GM12875 (cell line): ENCODE data around the gene PRL.

ENCODE experiments used
- H3K4me3 ChIP-seq: one replicate; pipeline ENCODE4 v1.5.1; 2011; ENCODE audit warnings: low read depth, low read length, control low read depth
- TF ChIP-seq, protein P1 (sequence below): IDR thresholded peaks from 2 replicates; pipeline ENCODE4 v1.5.1; 2011; ENCODE audit warnings: low read depth, mild to moderate bottlenecking, control low read depth, inconsistent platforms, low read length, moderate library complexity, borderline replicate concordance; ENCODE audit not compliant: insufficient read depth

PRL gene

DNA sequence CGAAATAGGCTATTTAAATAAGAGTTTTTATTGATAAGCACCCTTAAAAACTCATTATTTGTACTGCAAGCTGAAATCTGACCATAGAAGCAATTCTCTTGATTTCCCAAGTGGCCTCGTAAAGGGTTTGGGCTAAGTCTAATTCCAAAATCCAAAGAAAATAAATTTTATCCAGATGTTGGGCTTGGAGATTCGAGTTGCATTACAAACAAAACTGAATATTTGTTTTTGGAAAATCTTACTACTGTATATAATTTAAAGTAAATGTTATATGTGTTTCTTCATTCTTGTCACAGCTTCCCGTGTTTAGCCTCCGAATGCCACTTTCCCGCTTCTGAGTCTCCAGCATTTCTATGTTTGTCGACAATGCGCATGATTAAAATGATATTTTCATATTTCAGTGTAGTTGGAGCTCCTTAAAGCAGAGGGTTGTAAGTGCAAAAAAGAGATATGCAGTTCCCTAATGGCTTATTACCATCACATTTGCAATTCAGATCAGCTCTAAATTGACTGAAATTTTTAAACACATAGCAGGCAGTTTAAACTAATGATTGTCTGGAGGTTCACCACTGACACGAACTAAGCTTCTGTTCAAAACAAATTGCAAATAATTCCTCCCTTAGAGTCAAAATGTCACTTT lies 47.0 kb downstream of the PRL start:
- H3K4me3 ChIP-seq, result no peak overlapping the region
- TF ChIP-seq, protein P1, sequence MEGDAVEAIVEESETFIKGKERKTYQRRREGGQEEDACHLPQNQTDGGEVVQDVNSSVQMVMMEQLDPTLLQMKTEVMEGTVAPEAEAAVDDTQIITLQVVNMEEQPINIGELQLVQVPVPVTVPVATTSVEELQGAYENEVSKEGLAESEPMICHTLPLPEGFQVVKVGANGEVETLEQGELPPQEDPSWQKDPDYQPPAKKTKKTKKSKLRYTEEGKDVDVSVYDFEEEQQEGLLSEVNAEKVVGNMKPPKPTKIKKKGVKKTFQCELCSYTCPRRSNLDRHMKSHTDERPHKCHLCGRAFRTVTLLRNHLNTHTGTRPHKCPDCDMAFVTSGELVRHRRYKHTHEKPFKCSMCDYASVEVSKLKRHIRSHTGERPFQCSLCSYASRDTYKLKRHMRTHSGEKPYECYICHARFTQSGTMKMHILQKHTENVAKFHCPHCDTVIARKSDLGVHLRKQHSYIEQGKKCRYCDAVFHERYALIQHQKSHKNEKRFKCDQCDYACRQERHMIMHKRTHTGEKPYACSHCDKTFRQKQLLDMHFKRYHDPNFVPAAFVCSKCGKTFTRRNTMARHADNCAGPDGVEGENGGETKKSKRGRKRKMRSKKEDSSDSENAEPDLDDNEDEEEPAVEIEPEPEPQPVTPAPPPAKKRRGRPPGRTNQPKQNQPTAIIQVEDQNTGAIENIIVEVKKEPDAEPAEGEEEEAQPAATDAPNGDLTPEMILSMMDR, result no peak

DNA sequence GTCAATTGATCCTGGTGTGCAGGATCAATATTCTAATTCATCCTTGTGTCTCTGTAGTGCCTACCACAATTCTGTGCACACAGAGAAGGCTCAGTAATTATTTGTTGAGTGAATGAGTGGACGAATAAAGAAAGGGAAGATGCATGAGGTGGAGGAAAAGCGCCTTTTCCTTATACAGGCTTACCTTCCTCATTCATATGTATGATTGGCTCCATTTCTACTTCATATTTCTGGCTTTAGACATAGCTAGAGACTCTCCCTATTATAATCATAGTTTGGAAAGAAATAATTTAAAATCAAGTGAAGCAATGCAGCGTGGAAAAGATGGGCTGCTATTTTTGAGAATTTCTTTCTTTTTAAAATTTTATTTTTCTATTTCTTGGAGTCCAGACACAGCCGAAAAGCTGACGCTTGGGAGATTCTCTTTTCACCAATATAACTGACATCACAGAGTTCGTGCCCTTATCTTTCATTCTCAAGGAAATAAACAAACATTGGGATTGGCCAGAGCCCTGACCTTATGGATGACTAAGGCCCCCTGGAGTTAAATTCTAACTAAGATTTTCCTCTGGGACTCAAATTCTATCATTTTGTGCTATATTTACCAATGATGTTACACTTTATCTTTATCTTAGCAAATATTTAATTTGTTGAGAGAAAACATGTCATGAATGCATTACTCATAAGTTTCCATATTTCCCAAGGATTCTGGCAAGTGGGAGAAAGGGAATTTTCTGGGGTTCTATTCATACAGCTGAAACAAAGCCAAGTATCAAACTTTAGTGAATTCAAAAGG lies 48.1 kb downstream of the PRL start:
- no peak overlapping the region for H3K4me3 ChIP-seq
- TF ChIP-seq, protein P1, result no peak

DNA sequence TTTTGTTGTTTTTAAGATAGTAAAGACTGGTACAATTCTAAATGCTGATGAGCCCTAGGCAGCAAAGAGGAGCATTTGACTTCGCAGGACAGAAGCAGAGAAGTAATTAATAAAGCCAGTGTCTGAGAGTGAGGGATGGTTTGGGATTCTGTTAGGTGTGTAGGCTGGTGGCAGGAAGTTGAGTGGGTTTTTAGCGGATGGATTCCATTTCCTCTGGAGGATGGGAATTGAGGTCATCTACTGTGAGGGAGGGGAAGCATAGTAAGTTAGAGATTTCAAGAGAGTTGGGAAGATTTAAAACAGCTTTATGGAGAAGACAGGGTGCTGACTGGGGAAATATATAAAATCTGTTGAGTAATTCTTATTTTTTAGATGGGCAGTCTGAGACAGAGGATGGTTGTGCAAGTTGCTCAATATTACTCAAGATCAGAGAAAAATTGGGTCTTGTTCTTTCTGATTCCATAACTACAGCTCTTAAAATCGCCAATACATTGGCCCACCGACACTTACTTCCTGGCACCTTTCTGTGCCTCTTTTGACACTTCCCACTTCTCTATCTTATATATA lies 48.8 kb downstream of the PRL start:
- H3K4me3 ChIP-seq, result no peak overlapping the region
- TF ChIP-seq, protein P1, result no peak

DNA sequence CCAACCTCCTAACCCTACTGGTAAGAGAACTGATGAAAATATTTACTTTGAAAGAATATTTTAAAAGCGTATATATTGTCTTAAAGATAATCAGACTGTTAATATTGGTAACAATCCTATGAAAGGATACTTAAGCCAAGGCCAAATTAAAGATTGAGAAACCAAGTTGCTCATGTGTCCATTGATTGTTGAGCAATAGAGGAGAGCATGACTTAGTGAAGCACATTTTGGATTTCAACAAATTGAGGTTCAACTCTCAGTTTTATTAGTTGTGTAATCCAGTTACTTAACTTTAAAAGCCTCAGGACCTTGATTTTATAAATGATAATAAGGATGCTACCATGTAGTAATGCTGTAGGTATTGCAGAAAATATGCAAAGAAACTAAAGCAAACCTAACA lies 56.8 kb downstream of the PRL start:
- TF ChIP-seq, protein P1, result no peak
- H3K4me3 ChIP-seq, result no peak overlapping the region

DNA sequence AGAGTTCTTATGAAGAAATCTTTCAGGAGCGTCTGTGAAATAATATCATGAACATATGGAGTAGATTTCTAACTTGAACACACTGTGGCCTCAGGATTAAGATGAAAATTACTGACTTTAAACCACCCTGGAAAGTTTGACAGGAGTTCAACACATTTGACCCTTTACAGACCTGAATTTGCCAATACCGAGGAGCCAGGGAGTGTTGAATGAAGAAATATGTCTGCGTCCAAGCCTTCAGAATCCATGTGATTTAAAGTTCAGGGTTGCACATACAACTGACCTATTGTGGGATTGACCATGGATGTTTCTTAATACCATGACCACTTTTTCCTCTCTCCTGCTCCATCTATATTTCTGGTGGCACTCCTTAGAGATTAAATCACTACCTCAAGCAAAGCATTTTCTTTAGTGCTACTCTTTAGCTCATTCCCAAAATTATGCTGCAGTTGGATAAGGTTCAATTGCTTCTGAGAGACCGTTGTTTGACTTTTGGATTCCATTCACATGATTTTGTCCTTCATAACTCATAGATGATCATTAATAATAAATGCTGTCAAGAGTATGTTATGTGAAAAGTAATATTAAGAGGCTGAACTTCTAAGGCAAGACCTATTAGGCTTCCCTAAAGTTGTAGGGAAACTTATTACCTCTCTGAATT lies 57.4 kb downstream of the PRL start:
- TF ChIP-seq, protein P1, result no peak
- H3K4me3 ChIP-seq, result no peak overlapping the region

DNA sequence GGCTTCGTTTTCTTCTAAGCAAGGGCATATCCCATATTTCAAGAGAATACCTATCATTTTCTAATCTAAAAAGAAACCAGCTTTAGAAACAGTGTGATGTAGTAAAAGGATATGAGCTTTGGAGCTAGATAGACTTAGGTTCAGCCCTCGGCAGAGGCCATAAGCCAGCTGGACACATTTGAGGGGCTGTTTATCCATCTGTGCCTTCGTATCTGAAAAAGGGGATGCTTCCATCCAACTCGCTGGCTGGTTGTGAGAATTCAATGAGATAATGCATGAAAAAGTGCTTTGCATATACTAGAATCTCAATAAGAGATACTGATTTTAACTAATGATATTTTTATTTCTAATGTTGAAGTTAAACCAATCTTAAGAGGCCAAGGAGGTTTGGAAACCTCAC lies 58.0 kb downstream of the PRL start:
- TF ChIP-seq, protein P1, result no peak
- no peak overlapping the region for H3K4me3 ChIP-seq
